NCI-H1436 treated with DMSO at 0.1 percent for 48 hours (cell line): ENCODE measurements around the gene IRX2.

ENCODE experiments used
- DNase-seq: peaks from one replicate; lab custom pipeline; 2025; lab: John Stamatoyannopoulos, UW

Gene IRX2

DNA sequence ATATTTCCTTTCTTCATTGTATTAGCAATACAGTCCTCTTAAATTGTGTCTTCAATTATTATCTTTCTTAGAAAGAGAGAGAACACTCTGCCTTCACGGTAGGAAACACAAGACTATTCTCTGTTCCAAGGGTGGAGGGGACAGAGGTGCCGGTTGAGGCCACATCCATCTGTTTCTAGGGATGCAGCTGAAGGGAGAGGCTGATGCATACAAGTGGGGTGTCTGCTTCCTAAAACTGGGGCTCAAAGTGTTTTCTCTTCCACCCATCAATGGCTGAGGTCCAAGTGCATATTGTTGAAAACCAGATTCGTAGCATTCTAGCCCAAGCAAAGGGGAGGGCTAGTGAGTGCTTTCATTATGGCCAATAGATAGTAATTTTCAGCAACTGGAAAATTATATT is 9.5 kb downstream of the IRX2 start:
- DNase-seq, result no peak

DNA sequence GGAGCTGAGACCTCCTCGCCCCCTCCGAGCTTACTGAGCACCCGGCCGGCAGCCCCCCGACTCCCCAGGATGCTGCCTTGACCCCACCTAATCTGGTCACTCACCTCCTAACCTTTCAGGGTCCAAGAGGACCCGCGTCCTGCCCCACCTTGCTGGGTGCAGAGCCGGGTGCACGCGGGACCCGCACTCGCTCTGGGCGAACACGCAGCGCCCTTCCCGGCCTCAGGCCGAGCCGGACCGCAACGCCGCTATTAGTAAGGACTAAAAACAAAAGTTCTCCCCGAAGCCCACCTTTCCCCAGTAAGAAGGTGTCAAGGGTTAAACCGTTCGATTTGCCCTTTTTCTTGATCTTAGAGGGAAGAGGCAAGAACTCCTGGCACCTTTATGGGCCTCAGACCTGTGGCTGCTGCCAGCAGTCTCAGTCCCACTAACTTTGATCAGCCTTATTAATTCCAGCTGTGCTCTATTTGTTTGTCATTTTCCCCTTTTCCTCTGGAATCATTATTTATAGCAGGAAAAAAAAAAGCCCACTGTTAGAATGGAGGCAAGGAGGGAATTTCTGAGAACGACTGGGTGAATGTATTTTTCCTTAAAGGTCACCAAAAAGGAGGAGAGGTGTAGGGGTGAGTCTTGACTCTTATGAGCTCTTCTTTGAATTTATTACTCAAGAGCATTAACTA is 10.5 kb downstream of the IRX2 start:
- no peak for DNase-seq

DNA sequence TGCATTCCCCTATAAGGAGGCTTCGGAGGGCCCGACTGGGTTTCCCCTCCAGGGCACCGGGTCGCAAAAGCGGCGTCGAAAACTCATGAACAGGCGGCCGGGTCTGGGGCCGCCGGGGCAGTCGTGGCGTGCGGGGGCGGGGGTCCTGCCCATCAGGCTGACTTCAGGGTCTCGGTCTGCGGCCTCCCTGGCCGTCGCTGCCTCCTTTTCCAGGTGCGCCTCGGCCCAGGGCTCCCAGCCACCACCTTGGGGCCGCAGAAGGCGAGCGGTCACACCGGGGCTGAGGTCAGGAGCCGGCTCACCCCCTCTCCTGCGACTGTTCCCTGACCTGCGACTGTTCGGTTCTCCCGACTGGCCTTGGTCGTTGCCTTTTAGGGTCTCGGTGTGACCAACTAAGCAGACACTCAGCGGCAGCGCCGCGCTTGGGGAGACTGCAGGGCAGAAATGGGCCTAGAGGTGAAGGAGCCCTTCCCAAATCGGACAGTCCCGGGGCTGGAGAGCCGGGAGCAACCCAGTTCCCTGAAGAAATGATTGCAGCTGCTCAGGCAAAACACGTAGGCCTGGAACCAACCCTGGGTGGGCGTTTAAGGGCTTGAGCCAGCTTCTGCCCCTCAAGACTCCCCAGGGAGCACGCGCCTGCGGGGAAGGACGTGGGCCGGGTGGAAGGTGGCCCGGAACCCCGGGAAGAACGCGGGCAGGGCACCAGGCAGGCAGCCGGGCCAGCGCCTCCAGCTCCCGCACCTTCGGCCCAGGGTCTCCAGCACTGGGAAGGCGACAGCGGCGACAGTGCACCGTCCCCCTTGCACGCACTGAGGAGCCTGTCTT is 11.2 kb downstream of the IRX2 start:
- no peak for DNase-seq

DNA sequence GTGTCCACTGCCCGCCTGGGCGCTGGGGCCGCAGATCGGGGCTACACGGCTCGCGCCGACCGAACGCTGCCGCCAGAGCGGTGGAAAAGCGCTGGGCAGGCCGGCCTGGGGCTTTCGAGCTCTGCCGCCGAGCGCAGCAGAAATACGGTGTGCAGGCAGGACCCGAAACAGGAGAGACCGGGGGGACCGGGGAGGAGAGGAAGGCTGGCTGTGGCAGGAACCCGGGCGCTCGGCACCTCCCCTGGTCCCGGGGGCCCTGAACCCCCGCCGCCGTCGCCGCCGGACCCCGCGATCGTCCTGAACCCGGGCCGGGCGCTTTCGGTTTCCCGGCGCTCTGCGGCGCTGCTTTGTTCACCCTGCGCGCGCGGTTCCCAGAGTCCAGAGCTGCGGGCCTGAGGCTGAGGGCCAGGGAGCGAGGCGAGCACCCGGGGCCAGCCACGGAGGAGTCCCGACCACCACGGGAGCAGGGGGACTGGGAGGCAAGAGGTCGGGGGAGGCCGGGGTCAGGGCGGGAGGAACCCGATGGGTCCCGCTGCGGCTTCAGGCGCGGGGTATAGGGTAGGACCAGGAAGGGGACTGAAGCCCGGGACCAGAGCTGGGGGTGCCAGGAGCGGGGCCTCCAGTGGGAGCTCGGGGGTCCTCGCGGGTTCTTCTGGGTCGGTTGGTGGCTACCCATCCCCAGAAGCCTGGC is 12.0 kb downstream of the IRX2 start:
- DNase-seq, result no peak

DNA sequence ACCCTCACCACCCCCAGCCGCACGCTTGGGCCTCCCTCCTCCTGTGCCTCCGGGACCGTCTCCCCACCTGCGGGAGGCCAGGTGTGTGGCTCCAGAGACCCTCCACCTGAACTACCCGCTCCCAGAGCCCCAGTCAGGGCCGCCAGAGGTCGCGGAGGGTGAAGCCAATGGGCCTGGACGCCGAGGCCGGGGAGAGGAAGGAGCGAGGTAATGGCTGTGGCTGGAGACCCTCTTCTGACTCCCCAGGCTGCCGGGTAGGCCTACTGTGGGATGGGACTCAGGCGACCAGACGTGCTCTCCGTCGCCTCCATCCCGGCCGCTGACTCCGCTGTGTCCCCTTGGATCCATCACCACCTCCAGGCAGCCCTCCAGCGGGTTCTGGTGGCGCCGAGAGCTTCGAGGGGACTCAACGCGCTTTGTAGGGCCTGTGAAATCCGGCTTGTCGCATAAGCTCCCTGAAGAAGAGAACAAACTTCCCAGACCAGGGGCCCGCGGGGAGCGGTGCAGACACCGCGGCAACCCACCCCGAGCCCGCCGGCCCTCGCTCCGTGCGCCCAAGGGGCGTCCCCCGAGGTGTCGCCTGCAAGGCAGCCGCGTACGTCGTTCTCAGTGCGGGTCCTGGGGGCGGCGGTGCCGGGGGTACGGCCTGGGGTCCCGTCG is 12.6 kb downstream of the IRX2 start:
- no peak for DNase-seq

DNA sequence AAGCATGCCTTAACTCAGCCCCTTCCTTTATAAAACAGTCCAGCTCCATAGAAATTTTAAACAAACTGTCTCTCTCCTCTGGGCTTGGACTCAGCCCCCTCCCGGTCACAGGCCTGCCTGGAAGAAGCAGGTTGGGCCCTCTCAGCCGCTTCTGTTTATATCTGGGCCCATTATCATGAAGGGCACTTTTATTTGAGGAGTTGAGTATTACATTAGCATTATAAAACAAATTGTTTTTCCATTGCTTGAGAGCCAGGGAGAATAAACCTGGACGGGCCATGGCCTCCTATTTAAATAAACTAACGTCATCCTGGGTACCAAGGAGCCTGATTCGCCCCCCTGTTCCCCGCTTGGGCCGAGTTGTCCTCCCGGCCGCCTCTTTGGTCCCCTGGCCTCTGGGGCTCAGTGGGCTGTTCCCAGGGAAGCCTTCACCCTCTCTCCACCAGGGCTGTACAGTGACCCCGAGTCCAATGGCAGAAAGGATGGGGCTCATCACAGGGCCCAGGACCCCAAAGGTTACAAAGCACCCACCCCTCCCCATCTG is 13.2 kb downstream of the IRX2 start:
- no peak for DNase-seq

DNA sequence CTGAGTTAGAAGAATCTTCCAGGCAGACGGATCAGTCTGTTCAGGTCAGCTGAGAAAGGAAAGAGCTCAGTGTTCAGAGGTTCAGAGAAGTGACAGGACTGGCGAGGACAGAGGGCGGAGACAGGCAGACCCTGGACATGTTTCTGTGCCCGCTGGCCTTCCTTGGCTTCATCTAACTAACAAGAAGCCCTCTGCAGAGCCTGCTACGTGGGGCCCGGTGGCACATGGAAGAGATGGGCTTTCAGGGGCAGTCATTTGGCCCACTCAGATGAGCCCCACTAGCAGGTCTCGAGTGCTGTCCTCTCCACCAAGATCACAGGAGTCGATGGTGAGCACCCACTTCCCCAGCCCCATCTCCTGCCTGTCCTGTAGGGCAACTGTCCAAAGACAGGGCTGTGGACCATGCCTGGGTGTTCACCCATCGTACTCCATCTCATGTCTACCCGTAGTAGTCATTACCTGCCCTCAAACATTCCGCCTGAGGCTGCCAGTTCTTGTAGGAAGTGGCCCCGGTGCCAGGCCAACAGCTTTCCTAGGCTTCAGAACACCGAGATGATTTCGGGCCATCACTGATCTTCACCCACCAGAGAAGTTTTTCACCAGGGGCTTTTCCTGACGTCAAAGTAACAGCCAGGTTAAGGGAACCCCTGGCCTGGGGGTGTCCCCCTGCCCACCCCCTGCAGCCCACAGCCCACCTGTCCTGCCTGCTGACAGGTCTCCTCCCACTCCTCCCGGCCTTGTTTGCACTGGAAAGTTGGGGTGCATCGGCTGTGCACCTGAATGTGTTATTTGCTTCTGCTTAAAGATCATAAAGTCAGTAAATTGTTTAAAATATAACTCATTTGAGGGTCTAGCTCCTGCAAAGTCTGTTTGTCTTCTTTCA is 14.0 kb downstream of the IRX2 start:
- DNase-seq, result no peak

DNA sequence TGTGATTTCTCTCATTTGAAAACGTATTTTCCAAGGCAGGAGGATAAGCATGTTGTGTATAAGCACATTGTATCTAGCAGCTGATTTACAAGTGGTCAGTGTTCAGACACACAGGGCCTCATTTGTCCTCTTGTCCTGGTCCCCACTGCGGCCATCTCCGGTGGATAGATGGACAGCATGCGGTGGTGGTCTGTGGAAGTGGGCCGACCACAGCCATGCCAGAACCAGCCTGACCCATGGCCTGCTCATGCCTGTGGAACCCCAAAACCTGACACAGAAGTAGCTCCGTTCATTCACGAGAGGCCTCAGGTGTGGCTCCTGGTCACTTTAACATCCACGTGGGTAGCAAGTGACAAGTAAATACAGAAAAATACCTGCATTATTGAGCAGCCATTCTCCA is 14.6 kb downstream of the IRX2 start:
- no peak for DNase-seq

DNA sequence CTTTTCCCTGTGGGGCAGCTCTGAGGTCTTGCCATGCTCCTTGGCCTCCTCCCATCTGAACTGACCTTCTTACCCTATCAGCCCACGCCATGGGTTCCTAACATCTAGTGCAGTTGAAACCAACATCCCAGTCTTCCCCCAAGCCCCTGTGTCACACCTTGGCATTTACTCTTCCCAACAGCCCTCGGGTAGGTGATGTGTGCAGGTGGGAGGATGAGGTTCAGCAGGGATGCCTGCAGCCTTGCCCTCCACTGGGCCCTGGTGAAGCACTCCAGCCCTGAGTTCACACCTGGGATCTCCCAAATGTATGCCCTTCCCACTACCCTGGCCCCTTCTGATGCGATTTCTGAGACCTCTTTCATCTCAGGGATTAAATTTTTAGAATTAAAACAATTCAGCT is 15.5 kb downstream of the IRX2 start:
- no peak for DNase-seq

DNA sequence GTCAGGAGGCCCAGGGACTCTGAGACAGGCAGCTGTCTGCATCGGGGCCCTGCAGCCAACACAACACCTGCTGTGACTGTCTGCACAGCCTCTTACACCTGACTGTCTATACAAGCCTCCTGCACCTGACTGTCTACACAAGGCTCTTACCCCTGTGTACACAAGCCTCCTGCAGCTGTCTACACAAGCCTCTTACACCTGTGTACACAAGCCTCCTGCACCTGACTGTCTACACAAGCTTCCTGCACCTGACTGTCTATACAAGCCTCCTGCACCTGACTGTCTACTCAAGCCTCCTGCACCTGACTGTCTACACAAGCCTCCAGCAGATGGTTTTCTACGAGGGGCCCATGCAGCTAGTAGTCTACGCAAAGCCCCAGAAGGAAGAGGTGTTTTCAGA is 18.6 kb downstream of the IRX2 start:
- DNase-seq, result peak; percentile 50

DNA sequence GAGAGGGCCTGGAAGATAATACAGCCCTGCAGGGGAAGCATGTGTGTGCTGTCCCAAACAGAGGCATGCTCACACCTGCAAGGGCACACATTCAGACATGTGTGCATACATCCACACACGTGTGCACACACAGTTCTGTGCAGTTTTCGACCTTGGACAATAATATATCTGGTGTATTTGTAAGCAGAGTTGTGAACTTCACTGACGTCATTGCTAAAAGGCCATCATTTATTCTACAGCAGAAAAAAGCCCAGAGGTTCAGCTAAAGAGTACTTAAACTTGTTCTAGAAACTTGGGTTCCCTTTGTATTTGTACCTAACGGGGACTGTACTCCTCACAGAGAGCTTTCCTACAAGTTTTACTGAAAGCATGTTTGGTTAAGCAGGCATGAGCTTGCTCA is 19.5 kb downstream of the IRX2 start:
- no peak for DNase-seq

DNA sequence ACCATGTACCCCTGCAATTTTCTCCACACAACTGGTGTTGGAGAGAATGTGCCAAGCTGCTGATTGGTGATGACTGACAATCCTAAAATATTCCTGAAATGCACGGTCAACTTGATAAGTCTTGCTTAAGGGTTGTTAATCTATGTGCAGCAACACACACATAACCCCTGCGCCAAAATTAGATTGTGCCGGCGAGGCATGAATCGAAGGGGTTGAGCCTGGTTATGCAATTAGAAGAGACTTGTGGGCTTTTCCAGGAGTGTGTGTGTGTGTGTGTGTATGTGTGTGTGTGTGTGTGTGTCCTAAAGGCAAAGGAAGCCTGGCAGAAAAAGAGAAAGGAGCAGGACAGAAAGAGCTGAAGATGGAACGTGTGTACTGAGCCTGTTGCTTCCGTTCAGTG is 22.3 kb downstream of the IRX2 start:
- no peak for DNase-seq

DNA sequence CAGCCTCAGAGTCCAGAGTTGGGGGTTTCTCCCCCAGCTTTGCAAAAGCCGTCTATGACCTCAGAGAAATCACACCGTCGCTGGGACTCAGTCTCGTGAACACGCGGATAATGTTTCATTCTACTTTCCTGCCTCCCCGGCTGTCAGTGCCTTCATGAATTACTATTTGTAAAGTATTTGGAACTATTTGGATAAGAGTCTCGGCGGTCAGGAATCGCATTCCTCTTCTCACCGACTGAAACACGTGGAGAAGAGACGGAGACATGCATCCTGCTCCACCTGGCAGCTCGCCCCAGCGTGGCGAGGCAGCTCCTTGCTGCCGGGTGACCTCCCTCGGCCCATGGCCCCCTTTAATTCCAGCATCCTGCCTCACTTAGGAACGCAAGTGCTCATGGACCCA is 23.9 kb downstream of the IRX2 start:
- DNase-seq, result no peak

DNA sequence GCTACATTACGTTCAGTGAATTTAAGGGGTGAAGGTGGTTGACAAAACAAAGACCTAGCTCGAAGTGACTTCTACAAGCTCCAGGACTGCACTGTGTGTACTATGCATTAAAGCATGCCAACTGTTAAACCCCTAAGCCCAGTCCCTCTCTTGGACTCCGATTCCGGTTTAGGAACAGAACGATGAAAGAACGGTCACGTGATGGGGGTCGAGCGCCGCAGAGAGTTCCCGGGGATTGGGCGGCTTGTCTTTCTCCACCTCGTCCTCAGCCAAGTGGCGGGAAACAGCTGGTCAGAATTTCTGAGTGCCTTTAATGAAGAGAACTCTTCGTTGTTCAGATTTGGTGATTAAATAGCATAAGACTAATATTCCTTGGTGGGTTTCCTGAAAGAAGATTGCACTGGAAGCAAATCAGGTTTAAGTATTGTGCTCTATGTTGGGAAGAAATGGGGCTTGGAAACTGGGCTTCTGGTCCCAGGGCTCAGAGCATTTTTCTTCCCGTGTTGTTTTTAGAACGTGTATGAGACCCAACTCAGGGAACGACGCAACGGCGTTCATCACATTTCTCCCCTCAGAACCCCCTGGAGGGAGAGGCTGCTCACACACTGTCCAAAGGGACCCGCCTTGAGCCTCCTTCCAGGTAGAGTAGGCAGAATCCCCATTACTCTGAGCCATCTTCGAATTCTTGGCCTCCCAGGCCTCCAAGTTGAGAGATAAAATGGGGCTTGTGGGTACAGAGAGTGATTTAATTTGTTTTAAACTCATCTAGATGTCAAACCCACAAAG is 25.3 kb downstream of the IRX2 start:
- DNase-seq, result no peak

DNA sequence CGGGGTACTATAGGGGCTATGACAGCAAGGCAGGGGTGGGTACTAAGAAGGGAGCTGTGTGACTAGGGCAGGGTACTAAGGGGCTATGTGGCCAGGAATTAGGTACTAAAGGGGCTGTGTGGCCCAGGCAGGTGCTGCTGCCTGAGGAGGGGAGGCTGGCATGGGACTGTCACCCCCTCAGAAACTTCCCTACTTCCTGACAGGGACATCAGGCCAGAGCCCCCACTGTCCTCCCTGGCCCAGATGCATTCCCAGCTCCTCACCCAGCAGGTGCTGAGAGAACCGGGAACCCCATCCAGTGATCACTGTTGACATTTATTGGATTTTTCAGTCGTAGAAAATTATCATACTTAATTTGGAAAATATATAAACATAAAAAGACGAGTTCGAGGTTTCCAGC is 26.6 kb downstream of the IRX2 start:
- DNase-seq, result no peak

DNA sequence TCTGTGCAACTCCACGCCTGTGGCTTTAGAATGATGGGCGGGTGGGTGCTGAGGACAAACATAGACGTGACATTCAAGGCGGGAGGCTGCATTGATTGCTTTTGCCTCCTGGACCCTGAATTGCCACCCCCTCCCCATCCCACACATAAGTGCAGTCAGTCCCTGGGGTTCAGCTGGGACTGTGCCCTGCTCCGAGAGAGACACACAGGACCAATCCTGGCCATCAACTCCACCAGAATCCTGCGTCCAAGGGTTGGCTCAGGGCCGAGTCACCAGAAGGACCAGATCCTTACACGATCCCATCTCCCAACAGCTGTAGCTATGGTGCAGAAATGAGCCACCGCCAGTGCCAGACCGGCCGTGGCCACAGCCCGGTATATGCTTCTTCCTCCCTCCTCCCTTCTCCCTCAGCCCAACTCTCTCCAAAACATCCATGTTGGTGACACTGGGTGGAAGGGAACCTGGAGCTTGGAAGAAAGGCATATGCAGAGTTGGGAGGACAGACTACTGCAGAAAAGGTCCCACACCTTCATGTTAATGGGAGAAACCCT is 27.4 kb downstream of the IRX2 start:
- no peak for DNase-seq

DNA sequence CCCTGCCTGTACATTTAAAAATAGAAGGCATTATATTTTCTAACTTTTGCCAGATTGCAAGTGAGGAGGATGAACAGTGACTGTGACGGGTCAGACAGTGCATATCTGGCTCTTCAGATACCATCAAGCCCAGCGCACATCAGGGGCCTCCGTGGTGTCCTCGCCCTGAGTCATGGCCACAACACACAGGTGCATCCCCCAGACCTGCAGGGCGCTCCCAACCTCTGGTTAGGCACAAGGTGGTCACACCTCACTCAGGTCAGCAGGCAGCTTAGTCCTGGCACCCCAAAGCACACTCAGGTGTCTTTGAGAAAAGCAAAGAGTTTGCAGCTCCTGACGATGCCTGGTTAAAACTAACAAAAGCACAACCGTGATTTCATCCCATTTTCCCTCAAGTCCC is 28.6 kb downstream of the IRX2 start:
- DNase-seq, result no peak

DNA sequence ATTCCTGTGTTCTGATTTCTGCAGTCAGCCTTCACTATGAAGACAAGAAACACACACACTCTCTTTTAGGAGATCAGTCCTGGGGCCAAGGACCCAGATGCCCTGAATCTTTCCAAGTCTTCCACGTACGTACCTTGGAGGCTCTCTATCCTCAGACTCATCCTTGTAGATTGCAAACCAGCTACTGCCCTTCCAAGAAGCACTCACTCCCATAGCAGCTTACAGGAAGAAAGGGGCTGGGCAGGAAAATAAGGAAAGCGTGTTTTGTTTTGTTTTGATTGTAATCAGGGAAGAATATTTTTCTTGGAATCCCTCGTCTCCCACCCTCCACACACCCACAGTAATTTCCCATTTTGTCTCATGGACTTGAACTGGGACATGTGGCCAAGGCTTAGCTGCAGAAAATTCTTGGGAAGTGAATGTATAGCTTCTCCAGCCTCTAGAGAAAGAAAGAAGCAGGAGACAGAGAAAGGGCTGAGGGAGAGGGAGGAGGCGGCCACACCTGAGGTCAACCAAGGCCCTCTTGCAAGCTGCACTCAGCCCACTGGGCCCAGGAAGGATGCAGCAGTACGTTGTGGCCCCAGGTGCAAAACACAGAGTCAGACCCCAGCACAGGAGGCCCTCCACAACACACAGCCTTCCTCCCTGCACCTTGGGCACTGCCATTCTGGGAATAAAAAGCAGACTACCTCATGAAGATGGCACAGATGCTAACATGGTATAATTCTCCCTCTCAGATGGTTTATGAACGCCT is 29.9 kb downstream of the IRX2 start:
- no peak for DNase-seq

DNA sequence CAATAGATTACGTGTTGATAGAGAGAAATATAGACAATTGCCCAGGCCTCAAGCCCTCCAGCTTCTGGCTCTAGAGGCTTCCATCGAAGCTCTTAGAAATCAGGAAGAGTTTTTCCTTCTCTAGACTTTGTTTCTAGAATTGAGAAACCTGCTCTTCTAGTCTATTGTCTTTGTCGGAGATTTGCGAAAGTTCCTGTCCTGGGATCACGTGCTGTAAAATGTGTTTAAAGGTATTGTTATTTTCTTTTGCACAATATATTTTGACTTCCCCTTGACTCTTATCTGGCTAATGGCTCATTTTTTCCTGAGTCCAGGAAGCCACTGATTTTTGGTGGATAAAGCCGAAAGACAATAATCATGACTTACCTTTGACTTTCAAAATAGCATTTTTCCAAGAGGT is 32.1 kb downstream of the IRX2 start:
- no peak for DNase-seq

DNA sequence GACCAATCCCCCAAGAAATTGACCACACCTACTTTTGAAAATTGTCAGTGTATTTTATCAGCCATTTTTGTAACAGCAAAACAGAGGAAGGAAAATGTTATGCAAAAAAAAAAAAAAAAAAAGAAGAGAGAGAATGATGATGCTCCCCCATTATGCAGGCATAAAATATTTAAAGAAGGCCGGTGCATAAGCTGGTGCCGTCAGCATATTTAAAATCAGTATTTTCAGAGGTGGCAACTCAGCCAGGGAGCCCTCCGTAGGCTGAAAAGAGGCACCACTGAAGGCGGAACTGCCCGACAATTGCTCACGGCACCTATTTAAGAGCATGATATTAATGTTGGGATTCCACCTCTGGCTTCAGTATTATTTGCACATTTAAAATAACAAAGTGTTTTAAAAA is 33.4 kb downstream of the IRX2 start:
- no peak for DNase-seq
